ENCODE results near the gene PTH2.

DNA sequence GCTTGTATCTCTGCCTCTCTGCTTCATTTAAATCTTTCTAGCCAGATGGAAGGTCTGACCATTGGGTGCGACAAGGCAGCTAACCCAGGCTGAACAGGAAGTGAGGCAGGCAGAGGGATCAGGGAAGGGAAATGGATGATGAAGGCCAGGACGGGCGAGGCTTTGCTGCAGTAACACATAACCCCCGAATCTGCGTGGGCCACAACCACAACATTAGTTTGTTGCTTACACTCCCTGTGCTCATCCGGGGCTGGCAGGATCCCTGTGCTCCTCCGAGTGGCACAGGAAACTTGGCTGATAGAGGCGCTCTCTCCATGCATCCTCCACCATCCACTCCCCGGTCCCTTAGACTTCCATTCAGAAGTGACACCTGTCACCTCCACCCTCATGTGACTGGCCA is 49.7 kb upstream of the PTH2 start:
- no peak for TF ChIP-seq EZH2 (IDR thresholded peaks at IDR 0.05; ENCODE audit: borderline replicate concordance)
- TF ChIP-seq, protein P1, sequence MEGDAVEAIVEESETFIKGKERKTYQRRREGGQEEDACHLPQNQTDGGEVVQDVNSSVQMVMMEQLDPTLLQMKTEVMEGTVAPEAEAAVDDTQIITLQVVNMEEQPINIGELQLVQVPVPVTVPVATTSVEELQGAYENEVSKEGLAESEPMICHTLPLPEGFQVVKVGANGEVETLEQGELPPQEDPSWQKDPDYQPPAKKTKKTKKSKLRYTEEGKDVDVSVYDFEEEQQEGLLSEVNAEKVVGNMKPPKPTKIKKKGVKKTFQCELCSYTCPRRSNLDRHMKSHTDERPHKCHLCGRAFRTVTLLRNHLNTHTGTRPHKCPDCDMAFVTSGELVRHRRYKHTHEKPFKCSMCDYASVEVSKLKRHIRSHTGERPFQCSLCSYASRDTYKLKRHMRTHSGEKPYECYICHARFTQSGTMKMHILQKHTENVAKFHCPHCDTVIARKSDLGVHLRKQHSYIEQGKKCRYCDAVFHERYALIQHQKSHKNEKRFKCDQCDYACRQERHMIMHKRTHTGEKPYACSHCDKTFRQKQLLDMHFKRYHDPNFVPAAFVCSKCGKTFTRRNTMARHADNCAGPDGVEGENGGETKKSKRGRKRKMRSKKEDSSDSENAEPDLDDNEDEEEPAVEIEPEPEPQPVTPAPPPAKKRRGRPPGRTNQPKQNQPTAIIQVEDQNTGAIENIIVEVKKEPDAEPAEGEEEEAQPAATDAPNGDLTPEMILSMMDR (IDR thresholded peaks at IDR 0.05; ENCODE audit: poor library complexity): no peak
- no peak for TF ChIP-seq EZH2phosphoT487 (IDR thresholded peaks at IDR 0.05; ENCODE audit: low read depth, severe bottlenecking, unreplicated experiment)
